NCI-H1417 treated with DMSO at 0.1 percent for 48 hours (cell line): ENCODE results near the gene PYDC2.

Source experiments
- DNase-seq: peaks from one replicate; lab custom pipeline; 2025; lab: John Stamatoyannopoulos, UW

The PYDC2 gene

DNA sequence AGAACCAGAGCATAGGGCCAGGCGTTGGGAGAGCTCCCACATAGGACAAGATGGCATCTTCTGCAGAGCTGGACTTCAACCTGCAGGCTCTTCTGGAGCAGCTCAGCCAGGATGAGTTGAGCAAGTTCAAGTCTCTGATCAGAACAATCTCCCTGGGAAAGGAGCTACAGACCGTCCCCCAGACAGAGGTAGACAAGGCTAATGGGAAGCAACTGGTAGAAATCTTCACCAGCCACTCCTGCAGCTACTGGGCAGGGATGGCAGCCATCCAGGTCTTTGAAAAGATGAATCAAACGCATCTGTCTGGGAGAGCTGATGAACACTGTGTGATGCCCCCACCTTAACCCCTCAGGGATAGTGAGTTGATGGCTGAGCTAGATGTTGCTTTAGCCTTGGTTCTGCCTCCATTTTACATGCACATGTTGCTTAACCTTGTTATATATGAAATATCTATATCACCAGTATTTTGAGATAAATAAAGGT lies at the start of gene PYDC2:
Gene PYDC2, plus strand, starts transcription at position 51 of the 483 bp plus-strand sequence. Its CDS starts 0 bp downstream, at position 51.
- DNase-seq: no peak

- DNase-seq: no peak
Observed at GRCh38 chr3:191412759-191413158, 48.2 kb upstream of the PYDC2 start.

DNA sequence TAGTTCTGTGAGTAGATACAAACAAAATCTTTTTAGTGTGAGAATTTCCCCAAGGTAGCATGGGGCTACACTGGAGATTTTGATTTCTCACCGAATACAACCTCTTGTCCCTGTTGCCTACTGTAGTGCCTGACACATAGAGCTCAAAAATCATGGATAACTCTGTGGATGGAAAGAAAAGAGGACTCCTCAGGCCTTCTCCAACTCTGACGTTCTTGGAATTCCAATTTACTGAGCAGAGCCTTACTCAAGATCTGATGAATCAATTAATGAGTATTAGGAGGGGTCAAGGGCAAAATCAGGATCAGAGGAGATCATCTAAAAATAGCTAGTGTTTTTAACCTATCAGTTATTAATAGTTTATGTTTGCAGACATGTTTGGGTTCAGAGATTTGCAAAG lies 46.7 kb upstream of the PYDC2 start:
- DNase-seq: no peak

GRCh38 chr3:191414732-191415131 lies 46.2 kb upstream of the PYDC2 start:
- DNase-seq: no peak

DNA sequence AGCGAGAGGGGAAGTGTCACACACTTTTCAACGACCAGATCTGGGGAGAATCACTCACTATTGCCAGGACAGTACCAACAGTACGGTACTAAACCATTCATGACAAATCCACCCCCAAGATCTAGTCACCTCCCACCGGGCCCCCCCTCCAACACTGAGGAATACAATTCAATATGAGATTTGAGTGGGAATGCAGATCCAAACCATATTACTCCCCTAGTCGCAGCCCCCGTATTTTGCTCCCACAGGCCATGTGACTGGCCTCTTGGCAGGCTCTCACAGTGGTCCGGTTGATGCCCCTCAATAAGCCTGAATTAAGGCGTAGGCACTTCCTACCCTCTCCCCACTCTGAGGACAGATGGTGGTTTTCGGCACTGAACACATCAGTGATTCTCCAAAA lies 45.4 kb upstream of the PYDC2 start:
- no peak for DNase-seq

- no peak for DNase-seq
Observed at GRCh38 chr3:191417457-191417729, 43.6 kb upstream of the PYDC2 start.

- DNase-seq: no peak
Observed at GRCh38 chr3:191420771-191421170, 40.2 kb upstream of the PYDC2 start.

- DNase-seq: no peak
Observed at GRCh38 chr3:191424881-191425280, 36.1 kb upstream of the PYDC2 start.

- no peak for DNase-seq
Observed at GRCh38 chr3:191425322-191425734, 35.6 kb upstream of the PYDC2 start.

DNA sequence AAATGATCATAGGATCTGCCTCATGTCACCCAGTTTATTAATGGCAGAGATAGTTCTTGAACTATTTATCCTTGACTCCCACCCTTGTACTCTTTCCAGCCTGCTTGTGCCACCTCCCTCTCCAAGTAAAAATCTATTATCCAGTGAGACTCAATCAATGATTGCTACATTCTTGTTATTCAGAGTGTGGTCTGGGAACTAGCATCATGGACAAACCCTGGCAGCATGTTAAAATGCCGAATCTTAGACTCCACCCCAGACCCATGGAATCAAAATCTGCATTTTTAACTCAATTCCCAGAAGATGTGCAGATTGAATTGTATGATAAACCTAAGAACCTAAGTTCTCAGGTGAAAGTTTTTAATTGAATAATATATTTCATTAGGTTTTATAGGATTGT lies 34.7 kb upstream of the PYDC2 start:
- no peak for DNase-seq

GRCh38 chr3:191428177-191428576 lies 32.8 kb upstream of the PYDC2 start:
- no peak for DNase-seq

GRCh38 chr3:191430103-191430502 lies 30.9 kb upstream of the PYDC2 start:
- DNase-seq: no peak

- DNase-seq: no peak
Observed at GRCh38 chr3:191431160-191431822, 29.7 kb upstream of the PYDC2 start.

GRCh38 chr3:191432162-191432561 lies 28.8 kb upstream of the PYDC2 start:
- no peak for DNase-seq

- DNase-seq: no peak
Observed at GRCh38 chr3:191434024-191434423, 26.9 kb upstream of the PYDC2 start.

DNA sequence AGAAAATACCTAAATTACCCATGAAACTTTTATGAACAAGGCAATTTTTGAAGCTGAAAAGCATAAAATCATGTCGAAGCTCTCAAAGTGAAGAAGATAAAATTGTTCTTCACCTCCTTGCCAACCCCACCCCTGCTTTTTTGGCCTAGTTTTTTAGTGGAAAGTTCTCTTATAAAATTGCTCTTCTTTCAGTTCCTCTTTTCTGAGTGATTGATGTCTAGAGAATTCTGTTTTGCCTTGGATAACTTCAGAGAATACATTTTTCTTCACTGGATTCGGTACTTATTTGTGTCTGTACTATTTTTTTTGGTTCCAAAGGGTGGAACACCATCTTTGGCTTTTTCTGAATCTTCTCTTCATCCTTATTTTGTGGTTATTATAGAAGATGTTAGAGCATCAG lies 25.0 kb upstream of the PYDC2 start:
- no peak for DNase-seq

GRCh38 chr3:191438150-191438814 lies 22.7 kb upstream of the PYDC2 start:
- no peak for DNase-seq

GRCh38 chr3:191440532-191440931 lies 20.4 kb upstream of the PYDC2 start:
- no peak for DNase-seq

DNA sequence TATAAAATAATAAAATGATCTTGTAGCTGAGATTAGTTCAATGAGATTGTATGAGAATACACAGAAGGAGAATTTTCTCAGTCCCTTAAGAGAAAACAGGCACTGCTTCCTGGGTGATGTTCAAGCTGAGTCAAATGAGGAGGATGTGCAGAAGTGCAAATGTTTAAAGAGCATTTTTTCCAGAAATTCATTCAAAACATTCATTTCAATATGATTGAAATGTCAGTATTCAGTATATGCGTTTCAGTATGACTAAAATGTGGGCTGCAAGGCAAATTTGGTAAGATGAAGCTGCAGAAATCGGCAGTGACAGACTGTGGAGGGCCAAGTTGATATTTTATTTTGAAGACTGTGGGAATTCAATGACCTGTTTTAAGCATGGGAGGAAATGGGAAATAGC lies 19.3 kb upstream of the PYDC2 start:
- no peak for DNase-seq

- DNase-seq: no peak
Observed at GRCh38 chr3:191444569-191444968, 16.4 kb upstream of the PYDC2 start.

GRCh38 chr3:191449256-191449655 lies 11.7 kb upstream of the PYDC2 start:
- no peak for DNase-seq

DNA sequence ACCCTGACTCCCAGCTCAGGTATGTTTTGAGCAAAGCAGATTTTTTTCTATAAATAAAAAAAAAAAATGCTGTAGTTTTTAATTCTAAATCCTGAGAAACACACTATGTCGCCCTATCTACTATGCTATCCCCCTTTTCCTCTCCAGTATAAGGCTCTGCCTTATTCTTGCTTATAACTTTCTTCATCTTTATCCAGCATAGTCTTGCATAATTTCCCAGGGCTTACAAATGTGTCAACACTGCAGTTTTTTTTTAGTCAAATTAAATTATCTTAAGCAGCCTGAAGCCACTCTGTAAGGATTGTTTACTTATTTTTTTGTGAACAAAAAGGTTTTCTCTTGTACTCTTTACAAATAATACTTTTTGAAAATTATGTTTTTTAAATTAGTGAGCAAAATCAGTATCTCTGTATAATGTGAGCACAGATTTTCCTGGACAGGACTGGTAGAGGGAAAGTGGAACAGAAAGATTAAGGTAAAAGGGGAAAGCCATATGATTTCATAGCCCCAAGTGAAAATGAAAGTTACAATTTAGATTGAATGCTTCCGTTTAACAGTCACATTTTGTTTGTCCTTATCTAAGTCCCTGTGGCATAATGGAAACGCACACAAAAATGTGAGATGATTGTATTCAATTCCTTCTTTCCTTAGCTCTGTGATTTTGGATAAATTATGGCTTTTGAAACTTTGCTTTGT lies 5.6 kb upstream of the PYDC2 start:
- DNase-seq: no peak

DNA sequence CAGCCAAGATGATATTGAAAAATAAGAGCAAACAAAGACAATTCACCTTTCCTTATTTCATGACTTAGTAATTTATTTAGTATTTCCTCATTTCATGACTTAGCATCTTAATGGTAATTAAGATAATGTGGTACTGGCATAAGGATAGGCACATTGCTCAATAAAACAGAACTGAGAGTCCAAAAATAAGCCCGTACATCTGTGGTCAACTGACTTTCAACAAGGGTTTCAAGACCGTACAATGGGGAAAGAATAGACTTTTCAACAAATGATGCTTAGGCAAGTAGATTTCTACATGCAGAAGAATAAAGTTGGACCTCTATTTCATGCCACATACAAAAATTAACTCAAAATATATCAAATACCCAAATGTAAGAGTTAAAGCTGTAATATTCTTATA lies 603 bp upstream of the PYDC2 start:
- no peak for DNase-seq
